NCI-H226 (cell line): ENCODE results near the gene ZNF358.

ENCODE experiments used
- DNase-seq: peaks from one replicate; pipeline ENCODE4 v3.0.0-alpha.2; 2015

Gene ZNF358

DNA sequence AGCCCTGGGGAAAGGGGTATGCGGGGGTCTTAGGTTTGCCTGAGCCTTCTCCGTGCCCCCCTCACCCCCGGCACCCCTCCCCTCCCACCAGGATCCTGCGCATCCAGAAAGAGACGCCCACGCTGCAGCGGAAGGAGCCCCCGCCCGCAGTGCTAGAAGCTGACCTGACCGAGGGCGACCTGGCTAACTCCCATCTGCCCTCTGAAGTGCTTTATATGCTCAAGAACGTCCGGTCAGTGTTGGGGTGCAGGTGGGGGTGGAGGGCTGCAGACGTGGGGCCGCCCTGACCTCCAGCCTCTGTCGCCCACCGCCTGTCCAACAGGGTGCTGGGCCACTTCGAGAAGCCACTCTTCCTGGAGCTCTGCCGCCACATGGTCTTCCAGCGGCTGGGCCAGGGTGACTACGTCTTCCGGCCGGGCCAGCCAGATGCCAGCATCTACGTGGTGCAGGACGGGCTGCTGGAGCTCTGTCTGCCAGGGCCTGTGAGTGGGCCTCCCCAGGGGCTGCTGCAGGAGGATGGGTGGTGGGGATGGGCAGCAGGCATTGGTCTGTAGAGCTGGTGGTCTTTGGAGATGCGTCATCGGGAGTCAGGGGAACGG is 24.0 kb downstream of the ZNF358 start:
- no peak for DNase-seq

DNA sequence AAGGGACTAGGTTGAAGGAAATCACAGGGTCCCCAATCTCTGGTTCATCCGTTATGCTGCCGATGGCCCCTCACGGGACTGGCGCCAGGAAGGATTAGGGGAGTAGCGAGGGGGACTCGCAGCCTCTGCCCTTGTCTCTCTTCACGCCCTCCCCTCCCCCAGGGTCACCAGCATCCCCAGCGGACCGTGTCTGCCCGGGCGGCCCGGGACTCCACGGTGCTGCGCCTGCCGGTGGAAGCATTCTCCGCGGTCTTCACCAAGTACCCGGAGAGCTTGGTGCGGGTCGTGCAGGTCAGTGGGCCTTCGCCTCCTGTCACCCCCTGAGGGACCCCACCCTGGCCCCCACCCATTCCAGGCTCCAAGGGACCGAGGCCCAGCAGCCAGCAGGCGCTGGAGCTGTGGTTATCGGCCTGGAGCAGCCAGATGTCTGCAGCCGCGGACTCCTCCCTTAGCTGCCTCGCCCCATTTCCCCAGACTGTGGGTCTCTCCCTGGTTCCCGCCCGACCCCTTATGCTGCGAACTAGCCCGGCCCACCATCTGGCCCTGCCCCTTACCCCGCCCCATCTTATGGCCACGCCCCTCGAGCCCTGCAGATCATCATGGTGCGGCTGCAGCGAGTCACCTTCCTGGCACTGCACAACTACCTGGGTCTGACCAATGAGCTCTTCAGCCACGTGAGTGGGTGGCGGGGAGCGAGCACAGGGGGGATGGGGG is 25.0 kb downstream of the ZNF358 start:
- peak; percentile 66 for DNase-seq

DNA sequence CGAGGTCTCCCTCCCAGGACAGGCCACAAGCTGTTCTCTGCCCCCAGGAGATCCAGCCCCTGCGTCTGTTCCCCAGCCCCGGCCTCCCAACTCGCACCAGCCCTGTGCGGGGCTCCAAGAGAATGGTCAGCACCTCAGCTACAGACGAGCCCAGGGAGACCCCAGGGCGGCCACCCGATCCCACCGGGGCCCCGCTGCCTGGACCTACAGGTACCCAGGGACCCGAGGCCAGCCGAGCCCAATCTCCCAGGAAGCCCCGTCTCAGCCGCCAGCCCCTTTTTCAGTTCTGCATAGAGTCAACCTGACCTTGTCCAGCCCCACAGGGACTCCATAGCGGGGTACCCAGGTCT is 25.5 kb downstream of the ZNF358 start:
- DNase-seq: no peak

DNA sequence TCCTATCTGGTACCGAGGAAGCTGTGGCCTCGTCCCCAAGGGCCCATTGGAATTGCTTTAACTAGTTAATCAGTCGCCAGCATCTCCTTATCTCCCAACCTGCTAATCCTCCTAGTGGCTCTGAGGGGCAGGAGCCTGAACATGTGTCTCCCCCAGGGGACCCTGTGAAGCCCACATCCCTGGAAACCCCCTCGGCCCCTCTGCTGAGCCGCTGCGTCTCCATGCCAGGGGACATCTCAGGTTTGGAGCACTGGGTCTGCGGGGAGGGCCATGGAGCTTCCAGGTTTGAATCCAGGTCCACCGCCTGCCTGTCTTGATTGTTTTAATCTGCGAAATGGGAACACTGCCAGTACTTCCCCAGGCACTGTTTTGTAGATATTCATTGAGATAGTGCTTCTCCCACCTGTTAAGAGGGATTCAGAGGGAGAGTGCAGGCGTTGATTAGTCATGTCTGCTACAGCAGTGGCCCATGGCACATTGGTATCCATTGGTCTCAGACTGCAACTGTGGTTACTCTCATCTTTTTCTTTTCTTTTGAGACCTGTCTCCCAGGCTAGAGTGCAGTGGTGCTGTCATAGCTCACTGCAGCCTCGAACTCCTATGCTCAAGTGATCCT is 26.0 kb downstream of the ZNF358 start:
- no peak for DNase-seq

DNA sequence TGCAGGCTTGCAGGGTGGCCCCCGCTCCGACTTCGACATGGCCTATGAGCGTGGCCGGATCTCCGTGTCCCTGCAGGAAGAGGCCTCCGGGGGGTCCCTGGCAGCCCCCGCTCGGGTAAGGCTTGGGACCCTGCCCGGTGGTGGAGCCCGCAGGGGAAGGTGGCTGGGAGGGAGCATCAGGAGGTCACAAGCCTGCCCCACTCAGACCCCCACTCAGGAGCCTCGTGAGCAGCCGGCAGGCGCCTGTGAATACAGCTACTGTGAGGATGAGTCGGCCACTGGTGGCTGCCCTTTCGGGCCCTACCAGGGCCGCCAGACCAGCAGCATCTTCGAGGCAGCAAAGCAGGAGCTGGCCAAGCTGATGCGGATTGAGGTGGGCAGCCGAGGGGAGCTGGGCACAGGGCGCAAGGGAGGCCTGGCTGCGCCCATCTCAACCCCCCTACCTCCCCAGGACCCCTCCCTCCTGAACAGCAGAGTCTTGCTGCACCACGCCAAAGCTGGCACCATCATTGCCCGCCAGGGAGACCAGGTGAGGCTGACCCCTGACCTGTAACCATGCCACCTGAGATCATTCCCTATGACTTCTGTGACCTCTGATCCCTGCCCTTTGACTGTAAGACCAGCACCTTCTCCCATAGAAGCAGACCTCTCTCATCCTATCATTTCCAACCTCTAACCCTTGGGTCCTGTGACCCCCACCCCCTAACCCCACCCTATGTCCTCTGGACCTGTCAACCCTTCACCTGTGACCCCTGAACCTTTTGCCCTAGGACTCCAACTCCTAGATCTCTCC is 26.8 kb downstream of the ZNF358 start:
- no peak for DNase-seq

DNA sequence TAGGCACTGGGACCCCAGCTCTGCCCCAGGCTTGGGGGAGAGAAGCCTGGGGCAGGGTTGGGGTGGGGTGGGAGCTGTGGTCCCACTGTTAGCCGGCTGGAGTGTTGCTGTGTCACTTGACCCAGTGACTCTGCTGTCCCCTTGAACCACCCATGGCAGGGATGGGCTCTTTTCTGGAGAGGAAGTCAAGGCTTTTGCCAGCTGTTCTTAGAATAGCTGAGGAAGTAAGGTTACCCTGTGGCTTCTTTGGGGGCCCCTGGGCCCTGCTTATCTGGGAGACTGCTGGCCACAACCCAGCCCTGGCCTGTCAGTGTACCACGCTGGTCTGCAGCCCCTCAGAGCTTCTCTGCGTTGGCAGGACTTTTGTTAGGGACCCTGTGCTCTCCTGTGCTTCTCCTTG is 28.7 kb downstream of the ZNF358 start:
- no peak for DNase-seq

DNA sequence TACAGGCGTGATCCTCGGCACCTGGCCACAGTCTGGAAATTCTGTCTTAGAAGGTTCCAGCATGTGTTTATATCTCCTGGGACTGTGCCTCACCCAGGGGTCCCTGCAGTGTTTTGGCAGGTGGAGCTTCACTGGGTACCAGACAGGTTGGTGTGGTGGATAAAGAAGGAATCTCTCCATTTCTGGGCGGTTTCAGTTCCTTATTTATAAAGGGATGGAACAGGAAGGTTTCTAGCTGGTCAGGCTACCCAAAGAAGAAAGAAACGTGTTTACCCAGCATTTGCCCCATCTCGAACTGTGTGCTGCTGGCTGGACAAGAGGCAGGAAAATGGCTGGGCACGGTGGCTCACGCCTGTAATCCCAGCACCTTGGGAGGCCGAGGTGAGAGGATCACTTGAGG is 29.4 kb downstream of the ZNF358 start:
- no peak for DNase-seq

DNA sequence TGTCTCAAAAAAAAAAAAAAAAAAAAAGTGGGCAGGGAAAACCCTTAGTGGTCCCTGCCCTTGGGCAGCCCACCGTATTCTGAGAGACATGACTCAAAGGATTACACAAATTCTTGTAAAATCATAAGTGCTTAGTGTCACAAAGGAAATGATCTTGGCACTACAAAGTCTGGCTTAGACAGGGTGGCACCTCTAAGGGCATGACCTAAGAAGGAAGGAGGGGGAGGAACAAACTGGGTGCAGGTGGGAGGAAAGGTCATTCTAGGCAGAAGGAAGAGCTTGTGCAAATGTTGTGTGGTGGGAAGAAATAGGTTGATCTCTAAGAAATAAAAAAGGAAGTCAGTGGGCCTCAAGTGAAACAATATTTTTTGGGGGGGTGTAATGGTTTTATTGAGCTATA is 30.0 kb downstream of the ZNF358 start:
- no peak for DNase-seq

DNA sequence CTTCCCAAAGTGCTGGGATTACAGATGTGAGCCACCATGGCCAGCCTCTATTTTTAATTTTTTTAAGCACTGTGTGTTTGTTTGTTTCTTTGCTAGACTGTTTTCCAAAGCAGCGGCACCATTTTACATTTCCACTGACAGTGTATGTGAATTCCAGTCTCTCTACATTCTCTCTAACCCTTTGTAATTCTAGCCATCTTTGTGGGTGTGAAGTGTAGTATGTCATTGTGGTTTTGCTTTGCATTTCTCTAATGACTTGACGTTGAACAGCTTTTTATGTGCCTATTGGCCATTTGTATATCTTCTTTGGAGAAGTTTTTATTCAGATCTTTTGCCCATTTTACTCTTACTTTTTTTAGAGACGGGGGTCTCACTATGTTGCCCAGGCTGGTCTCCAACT is 31.3 kb downstream of the ZNF358 start:
- DNase-seq: no peak

DNA sequence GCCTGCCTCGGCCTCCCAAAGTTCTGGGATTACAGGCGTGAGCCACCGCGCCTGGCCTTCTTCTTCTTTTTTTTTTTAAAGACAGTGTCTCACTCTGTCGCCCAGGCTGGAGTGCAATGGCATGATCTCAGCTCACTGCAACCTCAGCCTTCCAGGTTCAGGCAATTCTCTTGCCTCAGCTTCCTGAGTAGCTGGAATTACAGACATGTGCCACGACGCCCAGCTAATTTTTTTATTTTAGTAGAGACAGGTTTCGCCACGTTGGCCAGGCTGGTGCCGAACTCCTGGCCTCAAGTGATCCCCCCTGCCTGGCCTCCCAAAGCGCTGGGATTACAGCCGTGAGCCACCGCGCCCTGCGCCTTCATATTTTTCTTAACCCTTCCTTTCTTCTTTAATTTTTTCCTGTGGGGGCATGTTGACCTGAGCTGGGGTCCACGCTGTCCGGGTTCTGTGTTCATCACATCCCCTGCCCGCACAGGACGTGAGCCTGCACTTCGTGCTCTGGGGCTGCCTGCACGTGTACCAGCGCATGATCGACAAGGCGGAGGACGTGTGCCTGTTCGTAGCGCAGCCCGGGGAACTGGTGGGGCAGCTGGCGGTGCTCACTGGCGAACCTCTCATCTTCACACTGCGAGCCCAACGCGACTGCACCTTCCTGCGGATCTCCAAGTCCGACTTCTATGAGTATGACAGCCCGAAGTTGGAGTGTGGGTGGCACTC is 33.7 kb downstream of the ZNF358 start:
- no peak for DNase-seq

DNA sequence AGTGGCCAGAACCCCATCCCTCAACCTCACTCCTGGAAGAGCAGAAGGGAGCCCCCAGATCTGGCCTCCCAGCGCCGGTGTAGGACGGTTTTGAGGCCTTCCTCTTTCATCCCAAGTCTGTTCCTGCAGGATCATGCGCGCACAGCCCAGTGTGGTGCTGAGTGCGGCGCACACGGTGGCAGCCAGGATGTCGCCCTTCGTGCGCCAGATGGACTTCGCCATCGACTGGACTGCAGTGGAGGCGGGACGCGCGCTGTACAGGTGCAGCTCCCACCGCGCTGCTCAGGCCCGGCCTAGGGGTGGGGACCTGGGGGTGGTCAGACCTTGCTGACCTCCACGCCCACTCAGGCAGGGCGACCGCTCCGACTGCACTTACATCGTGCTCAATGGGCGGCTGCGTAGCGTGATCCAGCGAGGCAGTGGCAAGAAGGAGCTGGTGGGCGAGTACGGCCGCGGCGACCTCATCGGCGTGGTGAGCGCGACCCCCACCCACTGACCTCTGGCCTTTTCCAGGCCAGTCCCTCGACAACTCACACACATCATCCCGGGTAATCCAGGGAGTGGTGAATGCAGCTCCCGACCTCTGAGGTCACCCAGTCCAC is 34.4 kb downstream of the ZNF358 start:
- no peak for DNase-seq

DNA sequence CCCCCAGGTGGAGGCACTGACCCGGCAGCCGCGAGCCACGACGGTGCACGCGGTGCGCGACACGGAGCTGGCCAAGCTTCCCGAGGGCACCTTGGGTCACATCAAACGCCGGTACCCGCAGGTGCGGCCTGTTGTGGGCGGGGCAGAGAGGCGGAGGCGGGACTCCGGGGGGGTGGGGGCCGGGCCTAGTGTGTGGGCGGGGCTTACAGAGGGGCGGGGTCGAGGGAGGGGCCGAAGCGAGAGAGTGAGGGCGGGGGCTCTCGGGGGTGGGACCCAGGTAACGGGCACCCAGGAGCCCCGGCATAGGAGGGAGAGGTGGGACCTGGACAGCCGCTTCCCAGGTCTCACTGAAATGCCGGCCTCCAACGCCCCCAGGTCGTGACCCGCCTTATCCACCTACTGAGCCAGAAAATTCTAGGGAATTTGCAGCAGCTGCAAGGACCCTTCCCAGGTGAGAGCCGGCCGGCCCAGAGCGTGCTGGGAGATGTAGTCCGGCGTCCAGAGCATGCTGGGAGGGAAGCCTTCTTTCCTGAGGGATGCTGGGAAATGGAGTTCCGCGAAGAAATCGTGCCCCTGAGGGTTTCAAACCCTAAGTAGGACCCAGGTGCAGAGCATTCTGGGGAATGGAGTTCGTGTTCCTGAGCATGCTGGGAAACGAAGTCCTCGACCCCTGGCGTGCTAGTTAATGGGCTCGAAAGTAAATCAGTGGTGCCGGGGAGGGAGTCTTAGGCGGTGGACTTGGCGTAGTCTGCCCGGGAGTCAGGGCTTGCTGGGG is 35.3 kb downstream of the ZNF358 start:
- no peak for DNase-seq

DNA sequence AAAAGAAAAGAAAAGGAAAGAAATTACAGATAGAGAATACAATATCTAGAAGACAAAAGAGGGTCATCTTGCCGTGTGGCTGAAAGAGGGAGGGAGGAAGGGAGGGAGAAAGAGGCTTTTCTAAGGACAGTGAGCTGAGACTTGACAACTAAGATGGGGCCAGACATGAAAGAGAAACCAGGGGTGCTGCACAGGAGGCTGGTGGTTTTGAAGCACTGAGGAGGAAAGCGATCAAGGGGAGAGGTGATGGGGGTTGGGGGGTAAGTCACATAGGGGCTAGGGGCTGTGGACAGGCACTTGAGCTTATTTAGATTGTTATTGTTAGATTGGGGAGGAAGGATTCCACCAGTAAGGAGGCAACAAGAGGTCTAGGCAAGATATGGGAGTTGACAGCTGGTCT is 36.9 kb downstream of the ZNF358 start:
- DNase-seq: no peak

DNA sequence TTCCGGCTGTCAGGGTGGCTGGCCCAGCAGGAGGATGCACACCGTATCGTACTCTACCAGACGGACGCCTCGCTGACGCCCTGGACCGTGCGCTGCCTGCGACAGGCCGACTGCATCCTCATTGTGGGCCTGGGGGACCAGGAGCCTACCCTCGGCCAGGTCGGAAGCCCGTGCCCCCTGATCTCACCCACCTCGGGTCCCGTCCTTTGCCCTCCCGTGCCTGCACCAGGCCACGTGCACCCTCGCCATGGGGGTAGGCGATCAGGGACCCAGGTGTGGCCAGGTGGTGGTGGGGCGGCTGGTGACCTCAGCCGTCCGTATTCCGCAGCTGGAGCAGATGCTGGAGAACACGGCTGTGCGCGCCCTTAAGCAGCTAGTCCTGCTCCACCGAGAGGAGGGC is 38.7 kb downstream of the ZNF358 start:
- no peak for DNase-seq

DNA sequence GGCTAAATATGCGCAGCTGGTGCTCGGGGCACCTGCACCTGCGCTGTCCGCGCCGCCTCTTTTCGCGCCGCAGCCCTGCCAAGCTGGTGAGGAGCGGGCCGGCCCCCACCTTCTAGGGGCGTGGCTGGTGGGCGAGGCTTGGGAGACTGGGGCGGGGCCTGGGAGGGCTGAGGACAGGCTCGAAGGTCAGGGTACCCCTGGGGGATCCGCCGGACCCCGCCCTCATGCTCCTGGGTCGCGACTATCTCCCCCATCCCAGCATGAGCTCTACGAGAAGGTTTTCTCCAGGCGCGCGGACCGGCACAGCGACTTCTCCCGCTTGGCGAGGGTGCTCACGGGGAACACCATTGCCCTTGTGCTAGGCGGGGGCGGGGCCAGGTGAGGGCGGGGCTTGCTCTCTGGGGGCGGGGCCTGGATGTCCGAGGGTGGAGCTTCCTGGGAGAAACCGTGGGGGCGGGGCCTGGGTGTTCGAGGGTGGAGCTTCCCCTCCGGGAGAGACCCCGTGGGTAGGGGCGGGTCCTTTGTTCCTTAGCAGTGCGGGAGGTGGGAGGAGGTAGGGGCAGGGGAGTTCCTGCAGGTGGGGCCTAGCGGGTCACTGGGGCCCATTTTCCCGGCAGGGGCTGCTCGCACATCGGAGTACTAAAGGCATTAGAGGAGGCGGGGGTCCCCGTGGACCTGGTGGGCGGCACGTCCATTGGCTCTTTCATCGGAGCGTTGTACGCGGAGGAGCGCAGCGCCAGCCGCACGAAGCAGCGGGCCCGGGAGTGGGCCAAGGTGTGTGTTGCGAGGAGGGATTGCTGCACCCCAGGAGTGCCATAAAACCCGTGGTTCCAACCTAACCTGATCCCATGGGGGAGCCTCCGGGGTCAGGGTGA is 39.3 kb downstream of the ZNF358 start:
- DNase-seq: no peak

DNA sequence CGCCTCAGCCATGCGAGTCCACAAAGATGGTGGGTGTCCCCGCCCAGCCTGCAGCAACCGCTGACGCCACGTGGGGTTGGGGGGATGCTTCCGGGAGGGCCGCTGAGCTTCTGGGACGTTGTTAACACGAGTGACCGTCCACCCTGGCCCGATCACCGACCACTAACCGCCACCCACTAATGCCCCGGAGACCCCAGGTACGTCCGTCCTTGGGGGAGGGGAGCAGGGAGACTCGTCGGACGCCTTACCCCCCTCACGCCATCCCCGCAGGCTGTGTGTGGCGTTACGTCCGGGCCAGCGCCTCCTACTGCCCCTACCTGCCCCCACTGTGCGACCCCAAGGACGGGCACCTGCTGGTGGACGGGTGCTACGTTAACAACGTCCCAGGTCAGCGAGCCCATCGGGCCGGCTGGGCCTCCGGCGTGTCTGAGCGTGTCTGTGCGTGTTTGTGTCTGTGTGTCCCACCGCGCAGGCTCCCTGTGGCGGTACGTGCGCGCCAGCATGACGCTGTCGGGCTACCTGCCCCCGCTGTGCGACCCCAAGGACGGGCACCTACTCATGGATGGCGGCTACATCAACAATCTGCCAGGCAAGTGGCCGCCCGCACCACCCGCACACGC is 40.9 kb downstream of the ZNF358 start:
- DNase-seq: no peak

DNA sequence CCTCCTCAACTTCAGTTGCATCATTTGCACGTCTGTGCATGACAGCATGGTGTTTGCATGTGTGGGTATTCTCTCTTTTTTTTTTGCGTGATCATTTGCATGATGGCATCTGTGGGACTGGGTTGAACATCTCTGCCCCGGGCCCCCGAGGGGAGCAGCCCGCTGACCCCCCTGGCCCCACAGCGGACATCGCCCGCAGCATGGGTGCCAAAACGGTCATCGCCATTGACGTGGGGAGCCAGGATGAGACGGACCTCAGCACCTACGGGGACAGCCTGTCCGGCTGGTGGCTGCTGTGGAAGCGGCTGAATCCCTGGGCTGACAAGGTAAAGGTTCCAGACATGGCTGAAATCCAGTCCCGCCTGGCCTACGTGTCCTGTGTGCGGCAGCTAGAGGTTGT is 42.8 kb downstream of the ZNF358 start:
- DNase-seq: no peak

DNA sequence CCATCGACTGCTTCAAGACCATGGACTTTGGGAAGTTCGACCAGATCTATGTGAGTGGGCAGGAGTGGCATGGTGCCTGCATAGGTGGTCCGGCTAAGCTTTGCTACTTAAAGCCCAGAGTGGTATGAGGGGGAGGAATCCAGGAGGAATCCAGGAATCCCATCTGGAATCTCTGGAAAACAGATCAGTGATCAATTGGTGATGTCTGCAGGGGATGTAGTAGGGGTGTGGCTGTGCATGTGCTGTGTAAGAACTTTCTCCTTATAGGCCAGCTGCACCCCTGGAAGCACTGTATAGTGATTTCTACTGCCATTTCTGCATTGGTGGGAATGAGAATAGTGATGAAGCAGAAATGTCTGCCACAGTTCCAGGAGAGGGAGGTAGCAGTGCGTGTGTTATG is 43.2 kb downstream of the ZNF358 start:
- no peak for DNase-seq

DNA sequence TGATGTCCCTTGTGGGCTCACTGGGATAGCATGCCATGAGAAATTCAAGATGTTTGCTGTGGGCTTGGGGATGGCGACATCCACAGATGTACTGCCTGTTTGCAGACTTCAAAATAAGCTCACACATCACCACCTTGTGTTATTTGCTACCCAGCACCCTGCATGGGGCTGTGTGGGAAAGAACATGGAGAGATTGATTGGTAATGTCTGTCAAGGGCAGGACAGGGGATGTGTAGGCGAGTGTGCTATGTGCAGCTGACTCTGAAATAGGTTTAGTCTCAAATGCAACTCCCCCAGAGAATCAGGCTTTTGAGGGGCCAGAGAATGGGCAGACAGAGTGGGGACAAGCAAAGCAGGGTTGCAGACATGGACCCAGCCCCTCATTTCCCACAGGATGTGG is 44.4 kb downstream of the ZNF358 start:
- DNase-seq: no peak

DNA sequence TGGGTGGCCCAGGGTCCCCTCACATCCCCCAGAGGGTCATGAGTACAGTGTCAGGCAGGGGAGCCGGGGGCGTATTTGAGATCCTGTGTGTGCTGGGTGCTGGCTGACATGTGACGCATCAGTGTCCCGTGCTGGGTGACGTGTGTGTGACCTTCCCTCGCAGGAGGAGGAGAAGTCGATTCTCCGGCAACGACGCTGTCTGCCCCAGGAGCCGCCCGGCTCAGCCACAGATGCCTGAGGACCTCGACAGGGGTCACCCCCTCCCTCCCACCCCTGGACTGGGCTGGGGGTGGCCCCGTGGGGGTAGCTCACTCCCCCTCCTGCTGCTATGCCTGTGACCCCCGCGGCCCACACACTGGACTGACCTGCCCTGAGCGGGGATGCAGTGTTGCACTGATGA is 45.4 kb downstream of the ZNF358 start:
- no peak for DNase-seq
